ENCODE measurements around the gene TMEM115. TPM values are rescaled to one million over a fixed set of nuclear protein-coding genes. Genes with fewer than 3 reads are reported as not detected.

The TMEM115 gene
- total and polyA plus RNA-seq, 4 donors, result 29.0 to 44.8 (median 35.9) TPM

DNA sequence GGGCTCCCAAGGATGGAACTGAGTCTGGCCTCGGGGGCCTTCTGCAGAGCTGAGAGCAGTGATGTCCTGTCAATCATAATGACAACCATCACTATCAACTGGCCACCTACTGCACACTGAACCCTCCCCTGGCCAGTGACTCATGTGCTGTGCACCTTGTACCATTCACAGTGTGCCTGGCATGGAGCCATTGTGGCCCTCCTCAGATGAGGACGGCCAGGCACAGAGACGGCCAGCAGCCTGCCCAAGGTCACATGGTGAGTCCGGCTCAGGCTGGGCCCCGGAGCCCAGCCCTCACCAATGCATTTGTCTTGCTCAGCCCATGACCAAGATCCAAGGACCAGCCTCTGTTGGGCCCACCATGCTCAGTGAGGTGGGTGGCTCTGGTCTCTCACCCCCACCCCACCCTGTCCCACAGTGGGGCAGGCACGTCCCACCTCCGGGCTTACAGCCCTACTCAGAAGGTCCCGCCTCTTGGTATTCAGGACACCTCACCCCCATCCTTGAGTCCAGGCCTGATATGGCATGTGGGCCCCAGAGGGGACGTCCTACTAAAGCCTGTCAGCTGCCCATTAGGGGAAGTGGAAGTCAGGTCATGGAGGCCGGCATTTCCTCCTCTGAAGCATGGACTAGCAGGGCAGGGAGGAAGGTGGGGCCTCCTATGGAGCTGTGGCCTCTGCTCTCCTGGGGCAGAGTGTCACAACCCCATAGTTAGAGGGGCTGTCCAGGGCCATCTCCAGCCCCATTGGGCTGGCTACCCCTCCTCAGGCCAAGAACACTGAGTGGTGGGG, 35.9 kb upstream of the TMEM115 start:
- Histone ChIP-seq H3K9ac (ENCODE audit: insufficient read depth in 1 of 2, low read length in 2 of 2) (no peak overlapping the region), H3K27ac (ENCODE audit: low read depth in 1 of 2, low read length in 1 of 2) (no peak overlapping the region), H3K4me1 (ENCODE audit: control insufficient read depth in 5 of 5, insufficient read depth in 5 of 5, low read length in 5 of 5) (peaks cover 0 to 11% (median 9%) of the 10 kb centered on the region in 5 donors), H3K27me3 (ENCODE audit: control insufficient read depth in 3 of 3, insufficient read depth in 3 of 3, low read length in 2 of 3) (no peaks in the 10 kb centered on the region), H3K4me3 (no peak overlapping the region), H3K36me3 (ENCODE audit: control insufficient read depth in 4 of 4, insufficient read depth in 4 of 4, low read length in 4 of 4) (peaks cover 0 to 3% (median 0%) of the 10 kb centered on the region in 4 donors), H3K9me3 (ENCODE audit: control insufficient read depth in 4 of 4, insufficient read depth in 3 of 4, low read length in 3 of 4) (no peaks in the 10 kb centered on the region)
- ATAC-seq (ENCODE audit: insufficient read depth, low FRiP score) (no peak), DNase-seq (no peak)
- WGBS, 2 donors, result 78 to 81% methylated on average over 10 of the region's 10 CpGs
- TF ChIP-seq, protein P1, sequence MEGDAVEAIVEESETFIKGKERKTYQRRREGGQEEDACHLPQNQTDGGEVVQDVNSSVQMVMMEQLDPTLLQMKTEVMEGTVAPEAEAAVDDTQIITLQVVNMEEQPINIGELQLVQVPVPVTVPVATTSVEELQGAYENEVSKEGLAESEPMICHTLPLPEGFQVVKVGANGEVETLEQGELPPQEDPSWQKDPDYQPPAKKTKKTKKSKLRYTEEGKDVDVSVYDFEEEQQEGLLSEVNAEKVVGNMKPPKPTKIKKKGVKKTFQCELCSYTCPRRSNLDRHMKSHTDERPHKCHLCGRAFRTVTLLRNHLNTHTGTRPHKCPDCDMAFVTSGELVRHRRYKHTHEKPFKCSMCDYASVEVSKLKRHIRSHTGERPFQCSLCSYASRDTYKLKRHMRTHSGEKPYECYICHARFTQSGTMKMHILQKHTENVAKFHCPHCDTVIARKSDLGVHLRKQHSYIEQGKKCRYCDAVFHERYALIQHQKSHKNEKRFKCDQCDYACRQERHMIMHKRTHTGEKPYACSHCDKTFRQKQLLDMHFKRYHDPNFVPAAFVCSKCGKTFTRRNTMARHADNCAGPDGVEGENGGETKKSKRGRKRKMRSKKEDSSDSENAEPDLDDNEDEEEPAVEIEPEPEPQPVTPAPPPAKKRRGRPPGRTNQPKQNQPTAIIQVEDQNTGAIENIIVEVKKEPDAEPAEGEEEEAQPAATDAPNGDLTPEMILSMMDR (IDR thresholded peaks at IDR 0.05; ENCODE audit: control extremely low read depth, extremely low read depth), result no peak

DNA sequence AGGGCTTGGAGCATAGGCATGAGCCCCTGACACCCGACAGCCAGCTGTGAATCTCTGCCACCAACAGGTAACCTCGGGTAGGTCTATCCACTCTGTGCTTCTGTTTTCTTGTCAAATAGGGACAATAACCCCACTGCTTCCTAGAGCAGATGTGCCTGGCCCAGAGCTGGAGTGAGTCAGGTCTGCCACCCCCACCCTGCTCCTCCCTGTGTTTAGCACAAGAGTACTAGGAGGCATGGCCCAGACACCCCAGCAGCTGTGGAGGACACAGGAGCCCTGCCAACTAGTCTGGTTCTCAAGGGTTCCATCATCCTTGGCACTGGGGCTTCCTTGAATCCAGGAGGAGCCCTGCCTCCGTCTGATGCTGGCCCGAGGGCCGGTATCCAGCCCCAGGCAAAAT, 33.7 kb upstream of the TMEM115 start:
- no peak for ATAC-seq (ENCODE audit: insufficient read depth, low FRiP score)
- H3K36me3 ChIP-seq (ENCODE audit: control insufficient read depth in 4 of 4, insufficient read depth in 4 of 4, low read length in 4 of 4), result peaks cover 0 to 3% (median 0%) of the 10 kb centered on the region in 4 donors
- no peak for DNase-seq
- peaks cover 0 to 11% (median 9%) of the 10 kb centered on the region in 5 donors for H3K4me1 ChIP-seq (ENCODE audit: control insufficient read depth in 5 of 5, insufficient read depth in 5 of 5, low read length in 5 of 5)
- no peak overlapping the region for H3K9ac ChIP-seq (ENCODE audit: insufficient read depth in 1 of 2, low read length in 2 of 2)
- WGBS, 2 donors, result 86 to 89% methylated on average over 5 of the region's 5 CpGs
- H3K27me3 ChIP-seq (ENCODE audit: control insufficient read depth in 3 of 3, insufficient read depth in 3 of 3, low read length in 2 of 3), result no peaks in the 10 kb centered on the region
- TF ChIP-seq, protein P1 (IDR thresholded peaks at IDR 0.05; ENCODE audit: control extremely low read depth, extremely low read depth), result no peak
- no peak overlapping the region for H3K4me3 ChIP-seq
- H3K9me3 ChIP-seq (ENCODE audit: control insufficient read depth in 4 of 4, insufficient read depth in 3 of 4, low read length in 3 of 4), result no peaks in the 10 kb centered on the region
- no peak overlapping the region for H3K27ac ChIP-seq (ENCODE audit: low read depth in 1 of 2, low read length in 1 of 2)

DNA sequence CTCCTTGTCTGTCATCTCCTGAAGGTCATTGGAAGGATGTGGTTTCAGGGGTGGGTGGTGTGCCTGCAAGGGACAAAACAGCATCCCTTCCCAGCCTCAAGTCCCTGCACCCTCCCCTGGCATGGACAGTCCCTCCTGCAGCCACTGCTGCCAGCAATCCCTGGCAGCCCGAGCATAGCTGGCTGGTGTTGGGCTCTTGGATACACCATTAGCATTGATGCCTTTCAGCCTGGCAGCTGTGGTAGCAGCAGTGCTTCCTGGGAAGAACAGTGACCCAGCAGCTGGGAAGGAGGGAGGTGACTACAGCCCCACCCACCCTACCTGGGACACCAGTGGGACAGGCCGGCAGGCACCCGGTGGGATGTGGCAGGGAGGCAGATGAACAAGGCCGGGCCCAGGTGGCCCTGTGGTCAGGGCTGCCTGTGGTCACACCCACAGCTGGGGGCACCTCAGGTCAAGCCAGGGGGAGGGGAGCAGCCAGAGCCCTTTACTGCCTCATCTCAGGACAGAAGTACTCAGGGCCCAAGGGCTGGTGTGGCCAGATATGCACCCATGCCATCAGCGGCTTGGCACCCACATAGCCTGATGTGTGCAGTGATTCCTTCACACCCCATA, 32.9 kb upstream of the TMEM115 start:
- Histone ChIP-seq H3K9ac (ENCODE audit: insufficient read depth in 1 of 2, low read length in 2 of 2) (no peak overlapping the region), H3K4me1 (ENCODE audit: control insufficient read depth in 5 of 5, insufficient read depth in 5 of 5, low read length in 5 of 5) (peaks cover 0 to 11% (median 9%) of the 10 kb centered on the region in 5 donors), H3K27me3 (ENCODE audit: control insufficient read depth in 3 of 3, insufficient read depth in 3 of 3, low read length in 2 of 3) (no peaks in the 10 kb centered on the region), H3K36me3 (ENCODE audit: control insufficient read depth in 4 of 4, insufficient read depth in 4 of 4, low read length in 4 of 4) (peaks cover 0 to 3% (median 0%) of the 10 kb centered on the region in 4 donors), H3K9me3 (ENCODE audit: control insufficient read depth in 4 of 4, insufficient read depth in 3 of 4, low read length in 3 of 4) (no peaks in the 10 kb centered on the region), H3K4me3 (no peak overlapping the region), H3K27ac (ENCODE audit: low read depth in 1 of 2, low read length in 1 of 2) (no peak overlapping the region)
- DNase-seq, result no peak
- ATAC-seq (ENCODE audit: insufficient read depth, low FRiP score), result no peak
- 71 to 84% methylated on average over 5 of the region's 5 CpGs for WGBS, 2 donors
- TF ChIP-seq, protein P1 (IDR thresholded peaks at IDR 0.05; ENCODE audit: control extremely low read depth, extremely low read depth), result no peak
